GM12801 (cell line): ENCODE results near the gene HEBP2.

Source experiments
- CTCF ChIP-seq: IDR thresholded peaks from one replicate; pipeline ENCODE4 v1.5.1; 2011; ENCODE audit warnings: control low read depth; ENCODE audit not compliant: insufficient read length; ENCODE audit errors: extremely low read depth

HEBP2 gene

GRCh38 chr6:138451043-138451442 lies 47.0 kb downstream of the HEBP2 start:
- no peak for TF ChIP-seq CTCF

- TF ChIP-seq CTCF: no peak
These were observed 51.1 kb downstream of the HEBP2 start for GRCh38 chr6:138454981-138455706.

GRCh38 chr6:138455746-138456400 lies 51.9 kb downstream of the HEBP2 start:
- TF ChIP-seq CTCF: no peak

- TF ChIP-seq CTCF: no peak
These were observed 52.4 kb downstream of the HEBP2 start for GRCh38 chr6:138456401-138456790.

GRCh38 chr6:138461647-138462046 lies 57.6 kb downstream of the HEBP2 start:
- no peak for TF ChIP-seq CTCF

- TF ChIP-seq CTCF: no peak
These were observed 60.1 kb downstream of the HEBP2 start for GRCh38 chr6:138464085-138464484.

- TF ChIP-seq CTCF: no peak
These were observed 61.1 kb downstream of the HEBP2 start for GRCh38 chr6:138465007-138465645.
